Activated naive CD8-positive, alpha-beta T cell treated with anti-CD3 and anti-CD28 coated beads for 36 hours (primary cell): Measurements from ENCODE around the gene TVP23A. TPM values are rescaled to one million over a fixed set of nuclear protein-coding genes. Genes with fewer than 3 reads are reported as not detected.
A peak's percentile ranks its signal among the peaks of the same experiment; 100 is the strongest.
"Not testable (repeated sequence)": the region's sequence is repeated elsewhere in the genome, so short reads cannot be mapped to it uniquely, and the experiment has no call there.

Experiments used
- DNase-seq: peaks from one replicate; pipeline ENCODE4 v3.0.0; 2021
- H3K27ac Mint-ChIP-seq: one replicate; pipeline ENCODE4 v1.8.0; 2022; ENCODE audit warnings: mild to moderate bottlenecking, moderate library complexity, mixed read lengths
- H3K27me3 Mint-ChIP-seq: one replicate; pipeline ENCODE4 v1.8.0; 2022; ENCODE audit warnings: mild to moderate bottlenecking, mixed read lengths
- H3K36me3 Mint-ChIP-seq: one replicate; pipeline ENCODE4 v1.8.0; 2021; ENCODE audit warnings: mild to moderate bottlenecking, mixed read lengths
- H3K4me1 Mint-ChIP-seq: one replicate; pipeline ENCODE4 v1.8.0; 2021; ENCODE audit warnings: mixed read lengths
- H3K4me3 Mint-ChIP-seq: one replicate; pipeline ENCODE4 v1.8.0; 2022; ENCODE audit warnings: mild to moderate bottlenecking, moderate library complexity, mixed read lengths
- H3K9me3 Mint-ChIP-seq: one replicate; pipeline ENCODE4 v1.8.0; 2022; ENCODE audit warnings: mixed read lengths
- total RNA-seq, 2 experiments: library from RNA; stranded (reverse); gene quantifications; one replicate each; pipeline ENCODE4 v1.2.3, GENCODE V29; 2021

TVP23A gene
- total RNA-seq, 2 experiments from 2014 or later, result not detected

- no peaks in the 10 kb centered on the region for H3K9me3 Mint-ChIP-seq
- no peak overlapping the region for H3K27ac Mint-ChIP-seq
- DNase-seq, result no peak
- H3K4me3 Mint-ChIP-seq, result no peak overlapping the region
- H3K4me1 Mint-ChIP-seq, result peaks cover 2% of the 10 kb centered on the region
- no peaks in the 10 kb centered on the region for H3K27me3 Mint-ChIP-seq
- peaks cover 17% of the 10 kb centered on the region for H3K36me3 Mint-ChIP-seq
These were observed 62.0 kb downstream of the TVP23A start for GRCh38 chr16:10756574-10756973.

GRCh38 chr16:10754941-10755340 is 63.7 kb downstream of the TVP23A start:
- no peak for DNase-seq
- Mint-ChIP-seq H3K4me1 (peaks cover 2% of the 10 kb centered on the region), H3K9me3 (no peaks in the 10 kb centered on the region), H3K4me3 (no peak overlapping the region), H3K27ac (no peak overlapping the region), H3K36me3 (peaks cover 14% of the 10 kb centered on the region), H3K27me3 (no peaks in the 10 kb centered on the region)

- Mint-ChIP-seq H3K36me3 (peaks cover 9% of the 10 kb centered on the region), H3K4me1 (peaks cover 2% of the 10 kb centered on the region), H3K27me3 (no peaks in the 10 kb centered on the region), H3K27ac (peak overlapping the region; percentile 36), H3K9me3 (no peaks in the 10 kb centered on the region), H3K4me3 (no peak overlapping the region)
- no peak for DNase-seq
These were observed 64.9 kb downstream of the TVP23A start for GRCh38 chr16:10753670-10754069.

- Mint-ChIP-seq H3K27ac (peak overlapping the region; percentile 25), H3K36me3 (peaks cover 9% of the 10 kb centered on the region), H3K9me3 (no peaks in the 10 kb centered on the region), H3K4me1 (peaks cover 2% of the 10 kb centered on the region), H3K4me3 (no peak overlapping the region), H3K27me3 (no peaks in the 10 kb centered on the region)
- no peak for DNase-seq
These were observed 65.6 kb downstream of the TVP23A start for GRCh38 chr16:10752843-10753523.

GRCh38 chr16:10751291-10751697 is 67.3 kb downstream of the TVP23A start:
- H3K27ac Mint-ChIP-seq, result no peak overlapping the region

GRCh38 chr16:10750793-10751192 is 67.8 kb downstream of the TVP23A start:
- Mint-ChIP-seq H3K4me3 (no peak overlapping the region), H3K4me1 (peaks cover 6% of the 10 kb centered on the region), H3K27ac (no peak overlapping the region), H3K27me3 (no peaks in the 10 kb centered on the region), H3K36me3 (peaks cover 5% of the 10 kb centered on the region), H3K9me3 (no peaks in the 10 kb centered on the region)
- DNase-seq, result no peak

More at GRCh38 chr16:10751291-10751697, 67.3 kb downstream of the TVP23A start:
- peaks cover 2% of the 10 kb centered on the region for H3K4me1 Mint-ChIP-seq
- H3K36me3 Mint-ChIP-seq, result peaks cover 5% of the 10 kb centered on the region
- no peak overlapping the region for H3K4me3 Mint-ChIP-seq
- H3K9me3 Mint-ChIP-seq, result no peaks in the 10 kb centered on the region
- DNase-seq, result no peak
- H3K27me3 Mint-ChIP-seq, result no peaks in the 10 kb centered on the region

GRCh38 chr16:10745841-10746240 is 72.8 kb downstream of the TVP23A start:
- no peaks in the 10 kb centered on the region for H3K27me3 Mint-ChIP-seq
- H3K4me1 Mint-ChIP-seq, result peaks cover 27% of the 10 kb centered on the region
- no peaks in the 10 kb centered on the region for H3K9me3 Mint-ChIP-seq
- no peak overlapping the region for H3K4me3 Mint-ChIP-seq
- no peak overlapping the region for H3K27ac Mint-ChIP-seq
- peaks cover 9% of the 10 kb centered on the region for H3K36me3 Mint-ChIP-seq
- DNase-seq, result no peak

GRCh38 chr16:10744370-10745030 is 74.1 kb downstream of the TVP23A start:
- no peaks in the 10 kb centered on the region for H3K27me3 Mint-ChIP-seq
- no peaks in the 10 kb centered on the region for H3K9me3 Mint-ChIP-seq
- H3K4me3 Mint-ChIP-seq, result peak overlapping the region; percentile 90
- H3K36me3 Mint-ChIP-seq, result peaks cover 9% of the 10 kb centered on the region
- DNase-seq, result no peak
- H3K4me1 Mint-ChIP-seq, result peaks cover 32% of the 10 kb centered on the region
- peak overlapping the region; percentile 98 for H3K27ac Mint-ChIP-seq

- peak; percentile 94 for DNase-seq
- no peaks in the 10 kb centered on the region for H3K27me3 Mint-ChIP-seq
- peak within 1 kb of the TSS; percentile 98 for H3K27ac Mint-ChIP-seq
- peaks cover 6% of the 10 kb centered on the region for H3K36me3 Mint-ChIP-seq
- H3K9me3 Mint-ChIP-seq, result no peaks in the 10 kb centered on the region
- H3K4me3 Mint-ChIP-seq, result peak within 1 kb of the TSS; percentile 90
- peaks cover 34% of the 10 kb centered on the region for H3K4me1 Mint-ChIP-seq
These were observed 74.8 kb downstream of the TVP23A start, which contains the start of gene NUBP1 for GRCh38 chr16:10743610-10744369. Gene NUBP1, plus strand, starts transcription at chr16:10743842. Its CDS starts 22 bp downstream, at chr16:10743864.

- H3K4me1 Mint-ChIP-seq, result peaks cover 40% of the 10 kb centered on the region
- no peaks in the 10 kb centered on the region for H3K9me3 Mint-ChIP-seq
- H3K36me3 Mint-ChIP-seq, result peaks cover 6% of the 10 kb centered on the region
- H3K4me3 Mint-ChIP-seq, result peak overlapping the region; percentile 90
- peak overlapping the region; percentile 98 for H3K27ac Mint-ChIP-seq
- H3K27me3 Mint-ChIP-seq, result no peaks in the 10 kb centered on the region
- no peak for DNase-seq
These were observed 75.4 kb downstream of the TVP23A start for GRCh38 chr16:10743227-10743609.

GRCh38 chr16:10741844-10742243 is 76.8 kb downstream of the TVP23A start:
- Mint-ChIP-seq H3K4me1 (peaks cover 46% of the 10 kb centered on the region), H3K9me3 (no peaks in the 10 kb centered on the region), H3K36me3 (peaks cover 6% of the 10 kb centered on the region), H3K4me3 (no peak overlapping the region), H3K27ac (no peak overlapping the region), H3K27me3 (no peaks in the 10 kb centered on the region)
- no peak for DNase-seq

GRCh38 chr16:10741249-10741648 is 77.3 kb downstream of the TVP23A start:
- not testable (repeated sequence) for H3K27ac Mint-ChIP-seq, DNase-seq, H3K36me3 Mint-ChIP-seq, H3K4me3 Mint-ChIP-seq, H3K27me3 Mint-ChIP-seq, H3K9me3 Mint-ChIP-seq
- H3K4me1 Mint-ChIP-seq, result peaks cover 47% of the 10 kb centered on the region

GRCh38 chr16:10740845-10741208 is 77.8 kb downstream of the TVP23A start:
- Mint-ChIP-seq H3K36me3 (peaks cover 6% of the 10 kb centered on the region), H3K27me3 (no peaks in the 10 kb centered on the region), H3K4me3 (no peak overlapping the region), H3K4me1 (peaks cover 43% of the 10 kb centered on the region), H3K27ac (no peak overlapping the region), H3K9me3 (no peaks in the 10 kb centered on the region)
- no peak for DNase-seq

GRCh38 chr16:10740000-10740844 is 78.4 kb downstream of the TVP23A start:
- DNase-seq, result no peak
- H3K4me3 Mint-ChIP-seq, result no peak overlapping the region
- no peaks in the 10 kb centered on the region for H3K27me3 Mint-ChIP-seq
- peaks cover 4% of the 10 kb centered on the region for H3K36me3 Mint-ChIP-seq
- H3K4me1 Mint-ChIP-seq, result peaks cover 37% of the 10 kb centered on the region
- H3K9me3 Mint-ChIP-seq, result no peaks in the 10 kb centered on the region
- no peak overlapping the region for H3K27ac Mint-ChIP-seq
